HEK293 (cell line): Measurements from ENCODE around the gene PRKCZ.

Experiments
- CTCF ChIA-PET: fragments of 350-600 bp; formaldehyde crosslinking; extraction: SDS; loops from one replicate; lab custom pipeline; 2021; ENCODE audit warnings: antibody characterized with exemption; lab: Yijun Ruan, JAX
- POLR2A ChIA-PET: fragments of 300-600 bp; formaldehyde crosslinking; extraction: SDS; loops from one replicate; lab custom pipeline; 2020; ENCODE audit warnings: antibody characterized with exemption, inconsistent platforms; lab: Yijun Ruan, JAX
- H3K27ac ChIP-seq: fragments of 200-500 bp; sonication (Bioruptor generic); 2 replicates; pipeline ENCODE4 v1.5.1; 2014; ENCODE audit warnings: low read depth, low read length, control low read depth, inconsistent platforms; ENCODE audit errors: extremely low read depth
- H3K36me3 ChIP-seq, 2 experiments: fragments of 200-500 bp in 1 of 2; sonication (Bioruptor generic) in 1 of 2; 1 replicate in 1 of 2; 2 replicates in 1 of 2; pipeline ENCODE4 v1.5.1; 2014 to 2017; ENCODE audit warnings: inconsistent platforms in 2 of 2, low read length in 2 of 2; ENCODE audit not compliant: control insufficient read depth in 2 of 2, insufficient read depth in 1 of 2
- H3K4me1 ChIP-seq: fragments of 200-500 bp; sonication (Bioruptor generic); 2 replicates; pipeline ENCODE4 v1.5.1; 2014; ENCODE audit warnings: mild to moderate bottlenecking, low read length, inconsistent platforms; ENCODE audit not compliant: control insufficient read depth, insufficient read depth
- H3K4me3 ChIP-seq: 2 replicates; pipeline ENCODE4 v1.5.1; 2011; ENCODE audit warnings: low read depth, mild to moderate bottlenecking, control low read depth, low read length, moderate library complexity
- H3K9me3 ChIP-seq: fragments of 200-500 bp; sonication (Bioruptor generic); 2 replicates; pipeline ENCODE4 v1.5.1; 2014; ENCODE audit warnings: low read depth, low read length, inconsistent platforms; ENCODE audit not compliant: control insufficient read depth, insufficient read depth
- AEBP2 ChIP-seq: fragments of 450-650 bp; formaldehyde crosslinking; IDR thresholded peaks from 2 replicates; pipeline ENCODE4 v1.5.1; 2016; ENCODE audit warnings: missing biosample characterization, missing genetic modification characterization, borderline replicate concordance
- BCL11A ChIP-seq: fragments of 450-650 bp; formaldehyde crosslinking; IDR thresholded peaks from 2 replicates; pipeline ENCODE4 v1.5.1; 2016; ENCODE audit warnings: low read depth, missing biosample characterization, missing genetic modification characterization
- GLI2 ChIP-seq: fragments of 450-650 bp; formaldehyde crosslinking; IDR thresholded peaks from 2 replicates; pipeline ENCODE4; 2017; ENCODE audit warnings: missing biosample characterization, missing genetic modification characterization, low read depth, borderline replicate concordance
- KLF7 ChIP-seq: fragments of 450-650 bp; formaldehyde crosslinking; IDR thresholded peaks from 2 replicates; pipeline ENCODE4 v1.5.1; 2016; ENCODE audit warnings: missing biosample characterization, missing genetic modification characterization, borderline replicate concordance
- OSR2 ChIP-seq: fragments of 450-650 bp; formaldehyde crosslinking; IDR thresholded peaks from 2 replicates; pipeline ENCODE4 v1.5.1; 2016; ENCODE audit warnings: missing biosample characterization, missing genetic modification characterization
- ZBTB48 ChIP-seq: fragments of 450-650 bp; formaldehyde crosslinking; IDR thresholded peaks from 2 replicates; pipeline ENCODE4 v1.5.1; 2016; ENCODE audit warnings: missing biosample characterization, missing genetic modification characterization
- ZFP3 ChIP-seq: fragments of 450-650 bp; formaldehyde crosslinking; IDR thresholded peaks from 2 replicates; pipeline ENCODE4 v1.5.1; 2016; ENCODE audit warnings: low read depth, missing biosample characterization, missing genetic modification characterization
- ZFP37 ChIP-seq: fragments of 450-650 bp; formaldehyde crosslinking; IDR thresholded peaks from 2 replicates; pipeline ENCODE4 v1.5.1; 2016; ENCODE audit warnings: missing biosample characterization, missing genetic modification characterization
- ZNF133 ChIP-seq: fragments of 450-650 bp; formaldehyde crosslinking; IDR thresholded peaks from 2 replicates; pipeline ENCODE4 v1.5.1; 2016; ENCODE audit warnings: missing biosample characterization, missing genetic modification characterization
- ZNF138 ChIP-seq: fragments of 450-650 bp; formaldehyde crosslinking; IDR thresholded peaks from 2 replicates; pipeline ENCODE4 v1.5.1; 2016; ENCODE audit warnings: missing biosample characterization, missing genetic modification characterization, borderline replicate concordance
- ZNF292 ChIP-seq: fragments of 450-650 bp; formaldehyde crosslinking; IDR thresholded peaks from 2 replicates; pipeline ENCODE4 v1.5.1; 2016; ENCODE audit warnings: low read depth, missing biosample characterization, missing genetic modification characterization, borderline replicate concordance
- ZNF521 ChIP-seq: fragments of 450-650 bp; formaldehyde crosslinking; IDR thresholded peaks from 2 replicates; pipeline ENCODE4 v1.5.1; 2017; ENCODE audit warnings: missing biosample characterization, mild to moderate bottlenecking, missing genetic modification characterization
- ZNF624 ChIP-seq: fragments of 450-650 bp; formaldehyde crosslinking; IDR thresholded peaks from 2 replicates; pipeline ENCODE4 v1.5.1; 2017; ENCODE audit warnings: missing biosample characterization, missing genetic modification characterization
- ZNF664 ChIP-seq: fragments of 450-650 bp; formaldehyde crosslinking; IDR thresholded peaks from 2 replicates; pipeline ENCODE4 v1.5.1; 2016; ENCODE audit warnings: missing biosample characterization, missing genetic modification characterization
- TF ChIP-seq, protein P1 (sequence below): fragments of 450-650 bp; formaldehyde crosslinking; IDR thresholded peaks from 2 replicates; pipeline ENCODE4 v1.5.1; 2016; ENCODE audit warnings: missing biosample characterization, missing genetic modification characterization
- TF ChIP-seq, protein P2 (sequence below): fragments of 450-650 bp; formaldehyde crosslinking; IDR thresholded peaks from 2 replicates; pipeline ENCODE4 v1.5.1; 2016; ENCODE audit warnings: missing biosample characterization, missing genetic modification characterization
- TF ChIP-seq, protein P3 (sequence below): fragments of 450-650 bp; formaldehyde crosslinking; IDR thresholded peaks from 2 replicates; pipeline ENCODE4 v1.5.1; 2016; ENCODE audit warnings: missing biosample characterization, missing genetic modification characterization
- TF ChIP-seq, protein P4 (sequence below): fragments of 450-650 bp; formaldehyde crosslinking; IDR thresholded peaks from 2 replicates; pipeline ENCODE4 v1.5.1; 2016; ENCODE audit warnings: missing biosample characterization, missing genetic modification characterization

The PRKCZ gene

GRCh38 chr1:2168535-2168934, 118.3 kb downstream of the PRKCZ start:
- no peak for TF ChIP-seq OSR2 (tag by site-specific recombination)
- CTCF ChIA-PET: interaction anchor here (0.6 to 1.1 kb wide), 2 partner anchors 9 to 28 kb away, joined by 3 to 8 read pairs; no protein-coding TSS in a partner anchor
- peaks cover 0 to 40% of the 10 kb centered on the region in 2 experiments; a peak in 1 of 3 replicates for H3K36me3 ChIP-seq
- no peak overlapping the region for H3K27ac ChIP-seq
- no peaks in the 10 kb centered on the region for H3K4me1 ChIP-seq
- no peak overlapping the region for H3K4me3 ChIP-seq
- POLR2A ChIA-PET: no interaction called here
- H3K9me3 ChIP-seq: no peaks in the 10 kb centered on the region

GRCh38 chr1:2169200-2169836, 119.1 kb downstream of the PRKCZ start:
- H3K4me1 ChIP-seq: no peaks in the 10 kb centered on the region
- H3K4me3 ChIP-seq: no peak overlapping the region
- no peaks in the 10 kb centered on the region for H3K9me3 ChIP-seq
- POLR2A ChIA-PET: no interaction called here
- H3K36me3 ChIP-seq: peaks cover 0 to 41% of the 10 kb centered on the region in 2 experiments; a peak in 1 of 3 replicates
- TF ChIP-seq ZFP3 (tag by site-specific recombination): no peak
- TF ChIP-seq ZBTB48: no peak
- TF ChIP-seq ZNF521 (tag by site-specific recombination): no peak
- no peak for TF ChIP-seq ZNF664 (tag by site-specific recombination)
- TF ChIP-seq, protein P1, sequence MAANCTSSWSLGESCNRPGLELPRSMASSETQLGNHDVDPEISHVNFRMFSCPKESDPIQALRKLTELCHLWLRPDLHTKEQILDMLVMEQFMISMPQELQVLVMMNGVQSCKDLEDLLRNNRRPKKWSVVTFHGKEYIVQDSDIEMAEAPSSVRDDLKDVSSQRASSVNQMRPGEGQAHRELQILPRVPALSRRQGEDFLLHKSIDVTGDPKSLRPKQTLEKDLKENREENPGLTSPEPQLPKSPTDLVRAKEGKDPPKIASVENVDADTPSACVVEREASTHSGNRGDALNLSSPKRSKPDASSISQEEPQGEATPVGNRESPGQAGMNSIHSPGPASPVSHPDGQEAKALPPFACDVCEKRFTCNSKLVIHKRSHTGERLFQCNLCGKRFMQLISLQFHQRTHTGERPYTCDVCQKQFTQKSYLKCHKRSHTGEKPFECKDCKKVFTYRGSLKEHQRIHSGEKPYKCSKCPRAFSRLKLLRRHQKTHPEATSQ: no peak
- TF ChIP-seq GLI2 (tag by site-specific recombination): no peak
- TF ChIP-seq BCL11A (tag by site-specific recombination): no peak
- TF ChIP-seq ZNF138 (tag by site-specific recombination): no peak
- TF ChIP-seq ZNF133 (tag by site-specific recombination): no peak
- no peak for TF ChIP-seq KLF7
- TF ChIP-seq, protein P2, sequence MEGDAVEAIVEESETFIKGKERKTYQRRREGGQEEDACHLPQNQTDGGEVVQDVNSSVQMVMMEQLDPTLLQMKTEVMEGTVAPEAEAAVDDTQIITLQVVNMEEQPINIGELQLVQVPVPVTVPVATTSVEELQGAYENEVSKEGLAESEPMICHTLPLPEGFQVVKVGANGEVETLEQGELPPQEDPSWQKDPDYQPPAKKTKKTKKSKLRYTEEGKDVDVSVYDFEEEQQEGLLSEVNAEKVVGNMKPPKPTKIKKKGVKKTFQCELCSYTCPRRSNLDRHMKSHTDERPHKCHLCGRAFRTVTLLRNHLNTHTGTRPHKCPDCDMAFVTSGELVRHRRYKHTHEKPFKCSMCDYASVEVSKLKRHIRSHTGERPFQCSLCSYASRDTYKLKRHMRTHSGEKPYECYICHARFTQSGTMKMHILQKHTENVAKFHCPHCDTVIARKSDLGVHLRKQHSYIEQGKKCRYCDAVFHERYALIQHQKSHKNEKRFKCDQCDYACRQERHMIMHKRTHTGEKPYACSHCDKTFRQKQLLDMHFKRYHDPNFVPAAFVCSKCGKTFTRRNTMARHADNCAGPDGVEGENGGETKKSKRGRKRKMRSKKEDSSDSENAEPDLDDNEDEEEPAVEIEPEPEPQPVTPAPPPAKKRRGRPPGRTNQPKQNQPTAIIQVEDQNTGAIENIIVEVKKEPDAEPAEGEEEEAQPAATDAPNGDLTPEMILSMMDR (tag by site-specific recombination): no peak
- TF ChIP-seq, protein P3, sequence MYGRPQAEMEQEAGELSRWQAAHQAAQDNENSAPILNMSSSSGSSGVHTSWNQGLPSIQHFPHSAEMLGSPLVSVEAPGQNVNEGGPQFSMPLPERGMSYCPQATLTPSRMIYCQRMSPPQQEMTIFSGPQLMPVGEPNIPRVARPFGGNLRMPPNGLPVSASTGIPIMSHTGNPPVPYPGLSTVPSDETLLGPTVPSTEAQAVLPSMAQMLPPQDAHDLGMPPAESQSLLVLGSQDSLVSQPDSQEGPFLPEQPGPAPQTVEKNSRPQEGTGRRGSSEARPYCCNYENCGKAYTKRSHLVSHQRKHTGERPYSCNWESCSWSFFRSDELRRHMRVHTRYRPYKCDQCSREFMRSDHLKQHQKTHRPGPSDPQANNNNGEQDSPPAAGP (tag by site-specific recombination): no peak
- no peak for TF ChIP-seq ZFP37 (tag by site-specific recombination)
- TF ChIP-seq ZNF292: no peak
- TF ChIP-seq, protein P4, sequence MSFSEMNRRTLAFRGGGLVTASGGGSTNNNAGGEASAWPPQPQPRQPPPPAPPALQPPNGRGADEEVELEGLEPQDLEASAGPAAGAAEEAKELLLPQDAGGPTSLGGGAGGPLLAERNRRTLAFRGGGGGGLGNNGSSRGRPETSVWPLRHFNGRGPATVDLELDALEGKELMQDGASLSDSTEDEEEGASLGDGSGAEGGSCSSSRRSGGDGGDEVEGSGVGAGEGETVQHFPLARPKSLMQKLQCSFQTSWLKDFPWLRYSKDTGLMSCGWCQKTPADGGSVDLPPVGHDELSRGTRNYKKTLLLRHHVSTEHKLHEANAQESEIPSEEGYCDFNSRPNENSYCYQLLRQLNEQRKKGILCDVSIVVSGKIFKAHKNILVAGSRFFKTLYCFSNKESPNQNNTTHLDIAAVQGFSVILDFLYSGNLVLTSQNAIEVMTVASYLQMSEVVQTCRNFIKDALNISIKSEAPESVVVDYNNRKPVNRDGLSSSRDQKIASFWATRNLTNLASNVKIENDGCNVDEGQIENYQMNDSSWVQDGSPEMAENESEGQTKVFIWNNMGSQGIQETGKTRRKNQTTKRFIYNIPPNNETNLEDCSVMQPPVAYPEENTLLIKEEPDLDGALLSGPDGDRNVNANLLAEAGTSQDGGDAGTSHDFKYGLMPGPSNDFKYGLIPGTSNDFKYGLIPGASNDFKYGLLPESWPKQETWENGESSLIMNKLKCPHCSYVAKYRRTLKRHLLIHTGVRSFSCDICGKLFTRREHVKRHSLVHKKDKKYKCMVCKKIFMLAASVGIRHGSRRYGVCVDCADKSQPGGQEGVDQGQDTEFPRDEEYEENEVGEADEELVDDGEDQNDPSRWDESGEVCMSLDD (tag by site-specific recombination): no peak
- TF ChIP-seq ZNF624 (tag by site-specific recombination): no peak
- TF ChIP-seq AEBP2 (tag by site-specific recombination): no peak
- TF ChIP-seq, all 188 proteins: peak for 0
- CTCF ChIA-PET: no interaction called here
- no peak overlapping the region for H3K27ac ChIP-seq
